ENCODE measurements around the gene NSD2. TPM values are rescaled to one million over a fixed set of nuclear protein-coding genes. Genes with fewer than 3 reads are reported as not detected.
"Not testable (repeated sequence)": the region's sequence is repeated elsewhere in the genome, so short reads cannot be mapped to it uniquely, and the experiment has no call there.

NSD2 gene
- total RNA-seq, 2 experiments from 2014 or later: 235 to 248 TPM

GRCh38 chr4:1898007-1898406 is 26.8 kb downstream of the NSD2 start:
- CTCF ChIA-PET: interaction anchor here (0.7 to 4.7 kb wide), 10 partner anchors 7 to 107 kb away, joined by 3 to 47 read pairs (median 4); partner anchors contain the start of gene NSD2
- POLR2A ChIA-PET: interaction anchor here (1.3 to 3.0 kb wide), 3 partner anchors 10 to 28 kb away, joined by 3 to 22 read pairs (median 3); partner anchors contain the start of gene NSD2

GRCh38 chr4:1898681-1899080 is 27.5 kb downstream of the NSD2 start:
- no peaks in the 10 kb centered on the region for H3K27me3 Mint-ChIP-seq
- H3K36me3 Mint-ChIP-seq (ENCODE audit: low read depth): peaks cover 68% of the 10 kb centered on the region
- CTCF ChIA-PET: interaction anchor here (0.7 to 4.7 kb wide), 21 partner anchors 8 to 206 kb away, joined by 3 to 47 read pairs (median 5); partner anchors contain the start of gene NSD2
- no peaks in the 10 kb centered on the region for H3K9me3 Mint-ChIP-seq
- peak overlapping the region; percentile 86 for H3K27ac Mint-ChIP-seq
- POLR2A ChIA-PET: interaction anchor here (0.7 to 3.0 kb wide), 3 partner anchors 22 to 28 kb away, joined by 3 to 22 read pairs (median 6); partner anchors contain the start of gene NSD2
- peaks cover 67% of the 10 kb centered on the region for H3K4me1 Mint-ChIP-seq
- no peak for DNase-seq
- no peak overlapping the region for H3K4me3 Mint-ChIP-seq

More at GRCh38 chr4:1898007-1898406, 26.8 kb downstream of the NSD2 start:
- H3K27ac Mint-ChIP-seq: peak overlapping the region; percentile 55
- H3K4me1 Mint-ChIP-seq: peaks cover 62% of the 10 kb centered on the region
- peaks cover 65% of the 10 kb centered on the region for H3K36me3 Mint-ChIP-seq (ENCODE audit: low read depth)
- H3K27me3 Mint-ChIP-seq: no peaks in the 10 kb centered on the region
- DNase-seq: no peak
- no peak overlapping the region for H3K4me3 Mint-ChIP-seq
- no peaks in the 10 kb centered on the region for H3K9me3 Mint-ChIP-seq

- H3K36me3 Mint-ChIP-seq (ENCODE audit: low read depth): peaks cover 68% of the 10 kb centered on the region
- H3K4me1 Mint-ChIP-seq: peaks cover 74% of the 10 kb centered on the region
- ChIA-PET CTCF (interaction anchor here (0.6 to 4.7 kb wide), 32 partner anchors 9 to 206 kb away, joined by 3 to 47 read pairs (median 4); partner anchors contain the start of gene NSD2), POLR2A (interaction anchor here (0.7 to 3.0 kb wide), 7 partner anchors 9 to 47 kb away, joined by 3 to 22 read pairs (median 4); partner anchors contain the start of gene NSD2)
- peak; percentile 79 for DNase-seq
- no peaks in the 10 kb centered on the region for H3K9me3 Mint-ChIP-seq
- H3K27me3 Mint-ChIP-seq: no peaks in the 10 kb centered on the region
- no peak overlapping the region for H3K4me3 Mint-ChIP-seq
- H3K27ac Mint-ChIP-seq: peak overlapping the region; percentile 86
Measured at GRCh38 chr4:1899149-1900086, 28.2 kb downstream of the NSD2 start.

- Mint-ChIP-seq H3K9me3 (no peaks in the 10 kb centered on the region), H3K4me1 (peaks cover 73% of the 10 kb centered on the region), H3K27me3 (no peaks in the 10 kb centered on the region), H3K27ac (no peak overlapping the region), H3K4me3 (no peak overlapping the region), H3K36me3 (ENCODE audit: low read depth) (peaks cover 70% of the 10 kb centered on the region)
- ChIA-PET CTCF (interaction anchor here (0.6 to 4.7 kb wide), 23 partner anchors 9 to 207 kb away, joined by 3 to 47 read pairs (median 5); partner anchors contain the start of gene NSD2), POLR2A (interaction anchor here (0.9 to 3.0 kb wide), 6 partner anchors 9 to 47 kb away, joined by 3 to 22 read pairs (median 4); partner anchors contain the start of gene NSD2)
- DNase-seq: no peak
Measured at GRCh38 chr4:1900087-1900433, 28.9 kb downstream of the NSD2 start.

GRCh38 chr4:1900624-1901023 is 29.4 kb downstream of the NSD2 start:
- peaks cover 69% of the 10 kb centered on the region for H3K36me3 Mint-ChIP-seq (ENCODE audit: low read depth)
- no peak overlapping the region for H3K4me3 Mint-ChIP-seq
- CTCF ChIA-PET: interaction anchor here (0.9 to 4.7 kb wide), 13 partner anchors 9 to 153 kb away, joined by 3 to 47 read pairs (median 6); partner anchors contain the start of gene NSD2

GRCh38 chr4:1901127-1901526 is 29.9 kb downstream of the NSD2 start:
- no peaks in the 10 kb centered on the region for H3K27me3 Mint-ChIP-seq
- peaks cover 73% of the 10 kb centered on the region for H3K4me1 Mint-ChIP-seq
- no peak overlapping the region for H3K4me3 Mint-ChIP-seq
- H3K36me3 Mint-ChIP-seq (ENCODE audit: low read depth): peaks cover 69% of the 10 kb centered on the region
- POLR2A ChIA-PET: interaction anchor here (0.9 kb wide), 1 partner anchor 31 kb away, joined by 6 read pairs; the partner anchor contains the start of gene NSD2
- no peaks in the 10 kb centered on the region for H3K9me3 Mint-ChIP-seq
- CTCF ChIA-PET: interaction anchor here (0.9 to 4.7 kb wide), 7 partner anchors 10 to 153 kb away, joined by 3 to 47 read pairs (median 7); no protein-coding TSS in a partner anchor
- no peak for DNase-seq
- H3K27ac Mint-ChIP-seq: no peak overlapping the region

More at GRCh38 chr4:1900624-1901023, 29.4 kb downstream of the NSD2 start:
- DNase-seq: no peak
- no peak overlapping the region for H3K27ac Mint-ChIP-seq
- H3K27me3 Mint-ChIP-seq: no peaks in the 10 kb centered on the region
- POLR2A ChIA-PET: interaction anchor here (0.9 to 3.0 kb wide), 5 partner anchors 10 to 46 kb away, joined by 3 to 22 read pairs (median 6); partner anchors contain the start of gene NSD2
- H3K4me1 Mint-ChIP-seq: peaks cover 73% of the 10 kb centered on the region
- H3K9me3 Mint-ChIP-seq: no peaks in the 10 kb centered on the region

GRCh38 chr4:1902243-1902642 is 31.1 kb downstream of the NSD2 start:
- H3K9me3 Mint-ChIP-seq: no peaks in the 10 kb centered on the region
- ChIA-PET CTCF (interaction anchor here (0.9 to 1.5 kb wide), 4 partner anchors 12 to 209 kb away, joined by 3 to 4 read pairs (median 3); no protein-coding TSS in a partner anchor), POLR2A (interaction anchor here (1.4 kb wide), 1 partner anchor 29 kb away, joined by 3 read pairs; no protein-coding TSS in a partner anchor)
- no peak overlapping the region for H3K27ac Mint-ChIP-seq
- no peak for DNase-seq
- no peak overlapping the region for H3K4me3 Mint-ChIP-seq
- H3K27me3 Mint-ChIP-seq: no peaks in the 10 kb centered on the region
- peaks cover 74% of the 10 kb centered on the region for H3K36me3 Mint-ChIP-seq (ENCODE audit: low read depth)
- H3K4me1 Mint-ChIP-seq: peaks cover 75% of the 10 kb centered on the region

GRCh38 chr4:1903035-1903434 is 31.8 kb downstream of the NSD2 start:
- Mint-ChIP-seq H3K36me3 (ENCODE audit: low read depth) (peaks cover 81% of the 10 kb centered on the region), H3K4me1 (peaks cover 76% of the 10 kb centered on the region), H3K27me3 (no peaks in the 10 kb centered on the region), H3K9me3 (no peaks in the 10 kb centered on the region), H3K4me3 (no peak overlapping the region), H3K27ac (peak overlapping the region; percentile 13)
- CTCF ChIA-PET: interaction anchor here (1.2 to 1.5 kb wide), 2 partner anchors 12 to 210 kb away, joined by 3 to 4 read pairs; no protein-coding TSS in a partner anchor
- POLR2A ChIA-PET: interaction anchor here (0.7 to 1.4 kb wide), 2 partner anchors 30 to 32 kb away, joined by 3 read pairs; partner anchors contain the start of gene NSD2
- DNase-seq: no peak

- DNase-seq: no peak
- Mint-ChIP-seq H3K36me3 (ENCODE audit: low read depth) (peaks cover 82% of the 10 kb centered on the region), H3K27ac (peak overlapping the region; percentile 38), H3K4me1 (peaks cover 79% of the 10 kb centered on the region), H3K27me3 (no peaks in the 10 kb centered on the region), H3K9me3 (no peaks in the 10 kb centered on the region), H3K4me3 (no peak overlapping the region)
- ChIA-PET CTCF (interaction anchor here (1.6 kb wide), 1 partner anchor 211 kb away, joined by 5 read pairs; no protein-coding TSS in a partner anchor), POLR2A (interaction anchor here (1.1 to 1.3 kb wide), 2 partner anchors 31 to 33 kb away, joined by 3 read pairs; no protein-coding TSS in a partner anchor)
Measured at GRCh38 chr4:1904042-1904441, 32.8 kb downstream of the NSD2 start.

- H3K27me3 Mint-ChIP-seq: no peaks in the 10 kb centered on the region
- H3K9me3 Mint-ChIP-seq: no peaks in the 10 kb centered on the region
- POLR2A ChIA-PET: interaction anchor here (1.0 to 3.7 kb wide), 5 partner anchors 32 to 53 kb away, joined by 4 to 13 read pairs (median 8); partner anchors contain the start of gene NSD2
- no peak for DNase-seq
- H3K36me3 Mint-ChIP-seq (ENCODE audit: low read depth): peaks cover 74% of the 10 kb centered on the region
- peaks cover 72% of the 10 kb centered on the region for H3K4me1 Mint-ChIP-seq
- CTCF ChIA-PET: interaction anchor here (0.7 to 4.1 kb wide), 7 partner anchors 9 to 215 kb away, joined by 3 to 31 read pairs (median 4); no protein-coding TSS in a partner anchor
- H3K27ac Mint-ChIP-seq: peak overlapping the region; percentile 70
- no peak overlapping the region for H3K4me3 Mint-ChIP-seq
Measured at GRCh38 chr4:1907848-1908525, 36.8 kb downstream of the NSD2 start.

GRCh38 chr4:1909696-1910095 is 38.5 kb downstream of the NSD2 start:
- CTCF ChIA-PET: interaction anchor here (0.7 to 4.1 kb wide), 6 partner anchors 10 to 626 kb away, joined by 3 to 31 read pairs (median 4); no protein-coding TSS in a partner anchor
- H3K27me3 Mint-ChIP-seq, H3K27ac Mint-ChIP-seq, DNase-seq, H3K4me3 Mint-ChIP-seq, POLR2A ChIA-PET, H3K9me3 Mint-ChIP-seq: not testable (repeated sequence)
- Mint-ChIP-seq H3K36me3 (ENCODE audit: low read depth) (peaks cover 73% of the 10 kb centered on the region), H3K4me1 (peaks cover 59% of the 10 kb centered on the region)
